Measurements from ENCODE around the gene PROZ. TPM values are rescaled to one million over a fixed set of nuclear protein-coding genes. Genes with fewer than 3 reads are reported as not detected.

The PROZ gene
- total and polyA plus RNA-seq, 4 donors: not detected

DNA sequence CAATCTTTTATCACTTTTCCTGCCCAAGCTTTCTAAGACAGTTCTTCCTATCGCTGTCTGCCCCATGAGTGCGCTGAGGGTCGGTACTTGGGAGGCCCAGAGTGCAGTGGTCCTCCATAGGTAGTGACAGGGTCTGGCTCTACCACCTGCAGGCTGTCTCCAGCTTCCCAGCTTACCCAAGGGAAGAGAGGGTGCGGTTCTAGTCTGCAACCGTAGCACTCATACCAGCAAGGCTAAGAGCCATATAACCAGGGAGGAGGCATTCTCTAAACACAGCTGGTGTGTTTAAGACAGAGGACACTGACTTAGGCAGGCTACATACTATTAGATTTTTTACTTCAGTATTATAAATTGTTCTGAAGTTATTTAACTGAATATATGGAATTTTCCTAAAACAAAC is 8.2 kb downstream of the PROZ start:
- H3K27ac ChIP-seq (ENCODE audit: low read depth in 1 of 2, low read length in 1 of 2): no peak overlapping the region
- ATAC-seq (ENCODE audit: insufficient read depth, low FRiP score): no peak
- H3K4me3 ChIP-seq: no peak overlapping the region
- H3K9ac ChIP-seq (ENCODE audit: insufficient read depth in 1 of 2, low read length in 2 of 2): no peak overlapping the region
- 92% methylated on average over 5 of the region's 5 CpGs for WGBS, 2 donors
- H3K36me3 ChIP-seq (ENCODE audit: control insufficient read depth in 4 of 4, insufficient read depth in 4 of 4, low read length in 4 of 4): peaks cover 3 to 11% (median 3%) of the 10 kb centered on the region in 4 donors
- H3K27me3 ChIP-seq (ENCODE audit: control insufficient read depth in 3 of 3, insufficient read depth in 3 of 3, low read length in 2 of 3): peaks cover 0 to 13% (median 0%) of the 10 kb centered on the region in 3 donors
- no peak for DNase-seq
- peaks cover 0 to 4% (median 1%) of the 10 kb centered on the region in 4 donors for H3K9me3 ChIP-seq (ENCODE audit: control insufficient read depth in 4 of 4, insufficient read depth in 3 of 4, low read length in 3 of 4)
- peaks cover 0 to 7% (median 0%) of the 10 kb centered on the region in 5 donors for H3K4me1 ChIP-seq (ENCODE audit: control insufficient read depth in 5 of 5, insufficient read depth in 5 of 5, low read length in 5 of 5)
- TF ChIP-seq, protein P1, sequence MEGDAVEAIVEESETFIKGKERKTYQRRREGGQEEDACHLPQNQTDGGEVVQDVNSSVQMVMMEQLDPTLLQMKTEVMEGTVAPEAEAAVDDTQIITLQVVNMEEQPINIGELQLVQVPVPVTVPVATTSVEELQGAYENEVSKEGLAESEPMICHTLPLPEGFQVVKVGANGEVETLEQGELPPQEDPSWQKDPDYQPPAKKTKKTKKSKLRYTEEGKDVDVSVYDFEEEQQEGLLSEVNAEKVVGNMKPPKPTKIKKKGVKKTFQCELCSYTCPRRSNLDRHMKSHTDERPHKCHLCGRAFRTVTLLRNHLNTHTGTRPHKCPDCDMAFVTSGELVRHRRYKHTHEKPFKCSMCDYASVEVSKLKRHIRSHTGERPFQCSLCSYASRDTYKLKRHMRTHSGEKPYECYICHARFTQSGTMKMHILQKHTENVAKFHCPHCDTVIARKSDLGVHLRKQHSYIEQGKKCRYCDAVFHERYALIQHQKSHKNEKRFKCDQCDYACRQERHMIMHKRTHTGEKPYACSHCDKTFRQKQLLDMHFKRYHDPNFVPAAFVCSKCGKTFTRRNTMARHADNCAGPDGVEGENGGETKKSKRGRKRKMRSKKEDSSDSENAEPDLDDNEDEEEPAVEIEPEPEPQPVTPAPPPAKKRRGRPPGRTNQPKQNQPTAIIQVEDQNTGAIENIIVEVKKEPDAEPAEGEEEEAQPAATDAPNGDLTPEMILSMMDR (IDR thresholded peaks at IDR 0.05; ENCODE audit: control extremely low read depth, extremely low read depth): no peak

DNA sequence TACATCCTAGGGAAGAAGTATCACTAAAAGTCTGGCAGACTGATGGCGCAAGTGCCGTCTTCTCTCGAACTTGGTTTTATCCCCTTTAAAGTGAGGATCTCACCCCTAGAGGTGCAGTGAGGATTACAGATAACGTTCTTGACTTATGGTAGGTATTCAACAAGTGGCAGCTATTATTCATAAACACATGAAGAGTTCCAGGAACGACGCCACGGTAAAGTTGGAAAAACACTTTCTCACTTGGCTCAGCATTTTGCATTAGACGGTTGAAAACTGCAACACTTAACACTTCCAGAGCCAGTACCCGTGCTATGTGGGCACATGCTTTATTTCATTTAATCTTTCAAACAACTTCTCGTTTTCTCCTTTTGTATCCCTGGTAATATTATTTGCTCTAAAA is 8.7 kb downstream of the PROZ start:
- Histone ChIP-seq H3K9ac (ENCODE audit: insufficient read depth in 1 of 2, low read length in 2 of 2) (no peak overlapping the region), H3K9me3 (ENCODE audit: control insufficient read depth in 4 of 4, insufficient read depth in 3 of 4, low read length in 3 of 4) (peaks cover 0 to 4% (median 1%) of the 10 kb centered on the region in 4 donors), H3K36me3 (ENCODE audit: control insufficient read depth in 4 of 4, insufficient read depth in 4 of 4, low read length in 4 of 4) (peaks cover 3 to 11% (median 7%) of the 10 kb centered on the region in 4 donors), H3K4me1 (ENCODE audit: control insufficient read depth in 5 of 5, insufficient read depth in 5 of 5, low read length in 5 of 5) (peaks cover 0 to 7% (median 0%) of the 10 kb centered on the region in 5 donors), H3K27me3 (ENCODE audit: control insufficient read depth in 3 of 3, insufficient read depth in 3 of 3, low read length in 2 of 3) (peaks cover 0 to 13% (median 0%) of the 10 kb centered on the region in 3 donors), H3K4me3 (no peak overlapping the region), H3K27ac (ENCODE audit: low read depth in 1 of 2, low read length in 1 of 2) (no peak overlapping the region)
- WGBS, 2 donors: 89 to 92% methylated on average over 10 of the region's 10 CpGs
- no peak for ATAC-seq (ENCODE audit: insufficient read depth, low FRiP score)
- TF ChIP-seq, protein P1 (IDR thresholded peaks at IDR 0.05; ENCODE audit: control extremely low read depth, extremely low read depth): no peak
- no peak for DNase-seq

DNA sequence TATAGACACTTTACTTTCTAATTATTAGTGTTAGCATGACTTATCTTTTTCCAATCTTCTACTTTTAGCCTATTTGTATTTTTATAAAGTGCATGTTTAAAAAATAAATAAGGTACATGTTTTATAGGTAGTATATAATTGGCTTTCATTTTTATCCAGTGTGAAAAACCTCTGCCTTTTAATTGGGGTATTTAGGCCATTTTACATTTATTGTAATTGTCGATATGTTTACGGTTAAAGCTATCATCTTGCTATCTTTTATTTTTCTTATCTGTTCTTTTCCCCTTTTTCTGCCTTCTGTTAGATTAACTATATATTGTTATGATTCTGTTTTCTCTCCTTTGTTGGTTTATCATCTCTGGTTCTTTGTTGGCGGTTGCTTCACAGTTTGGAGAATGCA is 9.1 kb downstream of the PROZ start:
- peaks cover 0 to 7% (median 0%) of the 10 kb centered on the region in 5 donors for H3K4me1 ChIP-seq (ENCODE audit: control insufficient read depth in 5 of 5, insufficient read depth in 5 of 5, low read length in 5 of 5)

More for the DNA sequence above, 9.1 kb downstream of the PROZ start:
- no peak for ATAC-seq (ENCODE audit: insufficient read depth, low FRiP score)
- 97 to 98% methylated on average over 3 of the region's 3 CpGs for WGBS, 2 donors
- Histone ChIP-seq H3K27ac (ENCODE audit: low read depth in 1 of 2, low read length in 1 of 2) (no peak overlapping the region), H3K4me3 (no peak overlapping the region), H3K27me3 (ENCODE audit: control insufficient read depth in 3 of 3, insufficient read depth in 3 of 3, low read length in 2 of 3) (peaks cover 0 to 13% (median 0%) of the 10 kb centered on the region in 3 donors), H3K9ac (ENCODE audit: insufficient read depth in 1 of 2, low read length in 2 of 2) (no peak overlapping the region), H3K9me3 (ENCODE audit: control insufficient read depth in 4 of 4, insufficient read depth in 3 of 4, low read length in 3 of 4) (peaks cover 0 to 4% (median 1%) of the 10 kb centered on the region in 4 donors), H3K36me3 (ENCODE audit: control insufficient read depth in 4 of 4, insufficient read depth in 4 of 4, low read length in 4 of 4) (peaks cover 3 to 13% (median 9%) of the 10 kb centered on the region in 4 donors)
- TF ChIP-seq, protein P1 (IDR thresholded peaks at IDR 0.05; ENCODE audit: control extremely low read depth, extremely low read depth): no peak
- DNase-seq: no peak

Data from lung (tissue), 12 donors.